GM21423 (cell line): Measurements from ENCODE around the gene GTF2H4.
A peak's percentile ranks its signal among the peaks of the same experiment; 100 is the strongest.
"Not testable (repeated sequence)": the region's sequence is repeated elsewhere in the genome, so short reads cannot be mapped to it uniquely, and the experiment has no call there.

Experiments used
- ATAC-seq: cut with Tn5 transposase; IDR thresholded peaks from one replicate; pipeline ENCODE4 v1.9.1; 2021; ENCODE audit warnings: mild to moderate bottlenecking, moderate library complexity; ENCODE audit not compliant: unreplicated experiment

GTF2H4 gene

GRCh38 chr6:30893666-30894065 is 14.3 kb upstream of the GTF2H4 start:
- ATAC-seq: no peak

GRCh38 chr6:30894381-30894780 is 13.6 kb upstream of the GTF2H4 start:
- no peak for ATAC-seq

DNA sequence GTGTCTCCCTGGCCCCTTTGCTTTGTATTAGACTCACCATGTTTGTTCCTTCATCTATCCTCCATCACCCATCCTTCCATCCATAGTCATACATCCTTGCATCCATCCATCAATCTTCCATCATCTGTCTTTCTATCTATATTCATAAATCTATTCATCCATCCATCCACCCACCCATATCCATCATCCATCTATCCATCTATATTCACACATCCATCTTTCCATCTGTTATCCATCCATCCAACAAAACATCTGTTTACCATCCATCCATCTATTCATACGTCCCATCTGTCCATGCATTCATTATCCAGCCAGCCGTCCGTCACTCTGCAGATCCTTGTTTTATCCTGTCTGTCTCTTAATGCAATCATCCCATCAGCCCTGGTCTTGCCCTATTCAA is 13.1 kb upstream of the GTF2H4 start:
- ATAC-seq: no peak

DNA sequence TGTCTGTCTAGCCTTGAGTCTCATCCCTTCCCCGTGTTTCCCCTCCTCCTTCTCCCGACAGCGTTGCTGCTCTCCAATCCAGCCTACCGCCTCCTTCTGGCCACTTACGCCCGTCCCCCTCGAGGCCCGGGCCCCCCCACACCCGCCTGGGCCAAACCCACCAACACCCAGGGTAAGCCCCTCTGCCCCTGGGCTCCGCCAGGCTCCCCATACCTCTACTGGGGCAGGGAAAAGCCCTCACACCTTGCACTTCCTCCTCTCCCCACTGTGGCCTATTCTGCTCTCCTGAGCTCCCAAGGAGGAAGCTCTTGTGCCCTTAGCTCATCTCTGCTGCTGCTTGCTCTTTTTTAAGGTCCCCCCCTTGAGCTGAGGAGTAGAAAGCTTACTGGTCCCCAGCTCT is 12.7 kb upstream of the GTF2H4 start:
- no peak for ATAC-seq

DNA sequence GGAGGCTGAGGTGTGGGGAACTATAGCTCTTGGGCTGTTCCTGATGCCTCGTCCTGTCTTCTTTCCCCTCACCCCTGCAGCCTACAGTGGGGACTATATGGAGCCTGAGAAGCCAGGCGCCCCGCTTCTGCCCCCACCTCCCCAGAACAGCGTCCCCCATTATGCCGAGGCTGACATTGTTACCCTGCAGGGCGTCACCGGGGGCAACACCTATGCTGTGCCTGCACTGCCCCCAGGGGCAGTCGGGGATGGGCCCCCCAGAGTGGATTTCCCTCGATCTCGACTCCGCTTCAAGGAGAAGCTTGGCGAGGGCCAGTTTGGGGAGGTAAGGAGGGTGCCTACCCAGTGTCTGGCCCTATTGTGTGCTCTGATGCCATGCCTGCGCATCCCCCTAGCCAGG is 11.5 kb upstream of the GTF2H4 start:
- no peak for ATAC-seq

DNA sequence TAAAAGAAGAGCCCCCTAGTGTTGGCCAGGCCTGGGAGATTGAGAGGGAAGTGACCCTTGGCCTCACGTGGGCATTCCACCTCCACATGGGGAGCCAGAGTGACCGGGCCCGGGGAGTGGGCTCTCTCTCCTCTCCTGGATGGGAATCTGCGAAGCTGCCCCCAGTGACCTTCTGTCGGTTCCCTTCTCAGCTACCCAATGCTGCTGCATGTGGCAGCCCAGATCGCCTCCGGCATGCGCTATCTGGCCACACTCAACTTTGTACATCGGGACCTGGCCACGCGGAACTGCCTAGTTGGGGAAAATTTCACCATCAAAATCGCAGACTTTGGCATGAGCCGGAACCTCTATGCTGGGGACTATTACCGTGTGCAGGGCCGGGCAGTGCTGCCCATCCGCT is 10.1 kb upstream of the GTF2H4 start:
- no peak for ATAC-seq

GRCh38 chr6:30898750-30899360 is 9.2 kb upstream of the GTF2H4 start:
- ATAC-seq: no peak

- no peak for ATAC-seq
Measured at GRCh38 chr6:30900863-30901417, 7.1 kb upstream of the GTF2H4 start.

DNA sequence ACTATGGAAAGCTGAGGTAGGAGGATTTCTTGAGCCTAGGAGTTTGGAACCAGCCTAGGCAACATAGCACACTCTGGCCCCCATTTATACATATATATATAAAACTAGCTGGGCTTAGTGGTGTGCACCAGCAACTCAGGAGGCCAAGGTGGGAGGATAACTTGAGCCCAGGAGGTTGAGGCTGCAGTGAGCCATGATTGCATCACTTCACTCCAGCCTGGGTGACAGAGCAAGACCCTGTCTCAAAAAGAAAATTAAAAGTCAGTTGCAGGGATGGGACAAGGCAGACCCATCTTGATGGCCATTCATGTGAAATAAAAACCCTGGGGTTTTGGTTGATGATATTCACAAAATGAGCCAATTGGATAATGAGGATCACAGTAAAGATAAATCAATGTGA is 6.6 kb upstream of the GTF2H4 start:
- ATAC-seq: no peak

DNA sequence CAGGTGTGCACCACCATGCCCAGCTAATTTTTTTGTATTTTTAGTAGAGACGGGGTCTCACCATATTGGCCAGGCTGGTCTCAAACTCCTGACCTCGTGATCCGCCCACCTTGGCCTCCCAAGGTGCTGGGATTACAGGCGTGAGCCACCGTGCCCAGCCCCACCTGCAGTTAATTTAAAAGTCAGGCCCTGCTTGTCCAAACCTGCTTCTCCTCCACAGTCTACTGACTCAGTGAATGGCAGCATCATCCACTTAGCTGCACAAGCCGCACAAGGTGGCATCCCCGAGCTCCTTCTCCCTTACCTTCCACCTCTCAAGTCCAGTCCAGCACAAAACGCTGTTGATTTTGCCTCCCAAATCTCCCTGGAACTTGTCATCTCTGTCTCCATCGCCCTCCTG is 5.8 kb upstream of the GTF2H4 start:
- not testable (repeated sequence) for ATAC-seq

GRCh38 chr6:30902709-30903108 is 5.3 kb upstream of the GTF2H4 start:
- ATAC-seq: no peak

DNA sequence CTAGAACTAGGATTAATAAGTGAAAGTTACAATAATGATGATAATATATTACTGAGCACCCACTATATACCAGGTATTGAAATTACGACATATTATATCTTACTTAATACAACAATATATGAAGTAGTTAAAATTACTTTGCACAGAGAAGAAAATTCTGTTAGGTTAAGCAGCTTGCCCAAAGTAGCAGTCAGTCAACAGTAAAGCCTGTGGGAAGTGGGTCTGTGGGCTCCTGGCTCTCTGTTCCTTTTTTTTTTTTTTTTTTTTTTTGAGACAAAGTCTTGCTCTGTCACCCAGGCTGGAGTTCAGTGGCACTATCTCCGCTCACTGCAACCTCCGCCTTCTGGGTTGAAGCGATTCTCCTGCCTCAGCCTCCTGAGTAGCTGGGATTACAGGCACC is 4.8 kb upstream of the GTF2H4 start:
- no peak for ATAC-seq

DNA sequence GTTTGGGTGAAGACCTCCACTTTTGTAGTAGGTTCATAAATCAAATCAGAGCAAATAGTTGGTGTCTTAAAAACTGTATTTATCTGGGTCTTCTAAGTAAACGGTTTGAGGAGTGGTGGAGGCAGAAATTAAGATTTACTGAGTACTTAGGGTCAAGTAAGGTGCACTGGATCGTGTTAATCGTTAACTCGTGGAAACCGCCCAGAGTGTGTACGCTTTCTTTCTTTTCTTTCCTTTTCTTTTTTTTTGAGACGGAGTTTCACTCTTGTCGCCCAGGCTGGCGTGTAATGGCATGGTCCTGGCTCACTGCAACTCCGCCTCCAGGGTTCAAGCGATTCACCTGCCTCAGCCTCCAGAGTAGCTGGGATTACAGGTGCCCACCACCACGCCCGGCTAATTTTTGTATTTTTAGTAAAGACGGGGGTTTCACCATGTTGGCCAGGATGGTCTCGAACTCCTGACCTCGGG is 683 bp upstream of the GTF2H4 start:
- not testable (repeated sequence) for ATAC-seq

DNA sequence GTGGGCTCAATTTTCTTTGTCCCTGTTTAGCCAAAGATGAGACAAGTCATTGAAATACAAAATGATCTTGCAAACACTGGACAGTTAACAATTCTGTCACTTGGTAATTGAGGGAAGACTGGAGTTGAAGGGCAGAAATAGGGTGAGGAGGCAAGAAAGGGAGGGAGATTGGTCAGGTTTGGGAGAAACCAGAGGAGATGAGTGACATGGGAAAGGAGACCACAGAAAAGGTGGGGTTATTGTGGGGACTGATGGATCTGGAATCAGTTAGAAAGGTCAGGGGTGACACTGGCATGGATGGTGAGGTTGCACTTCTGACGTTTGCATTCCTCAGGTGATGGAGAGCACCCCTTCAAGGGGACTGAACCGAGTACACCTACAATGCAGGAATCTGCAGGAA is 693 bp downstream of the GTF2H4 start:
- no peak for ATAC-seq

- not testable (repeated sequence) for ATAC-seq
Measured at GRCh38 chr6:30910473-30910872, 2.5 kb downstream of the GTF2H4 start.

GRCh38 chr6:30912746-30913520 is 4.9 kb downstream of the GTF2H4 start:
- no peak for ATAC-seq

GRCh38 chr6:30913721-30914075 is 5.7 kb downstream of the GTF2H4 start:
- ATAC-seq: peak; percentile 13

DNA sequence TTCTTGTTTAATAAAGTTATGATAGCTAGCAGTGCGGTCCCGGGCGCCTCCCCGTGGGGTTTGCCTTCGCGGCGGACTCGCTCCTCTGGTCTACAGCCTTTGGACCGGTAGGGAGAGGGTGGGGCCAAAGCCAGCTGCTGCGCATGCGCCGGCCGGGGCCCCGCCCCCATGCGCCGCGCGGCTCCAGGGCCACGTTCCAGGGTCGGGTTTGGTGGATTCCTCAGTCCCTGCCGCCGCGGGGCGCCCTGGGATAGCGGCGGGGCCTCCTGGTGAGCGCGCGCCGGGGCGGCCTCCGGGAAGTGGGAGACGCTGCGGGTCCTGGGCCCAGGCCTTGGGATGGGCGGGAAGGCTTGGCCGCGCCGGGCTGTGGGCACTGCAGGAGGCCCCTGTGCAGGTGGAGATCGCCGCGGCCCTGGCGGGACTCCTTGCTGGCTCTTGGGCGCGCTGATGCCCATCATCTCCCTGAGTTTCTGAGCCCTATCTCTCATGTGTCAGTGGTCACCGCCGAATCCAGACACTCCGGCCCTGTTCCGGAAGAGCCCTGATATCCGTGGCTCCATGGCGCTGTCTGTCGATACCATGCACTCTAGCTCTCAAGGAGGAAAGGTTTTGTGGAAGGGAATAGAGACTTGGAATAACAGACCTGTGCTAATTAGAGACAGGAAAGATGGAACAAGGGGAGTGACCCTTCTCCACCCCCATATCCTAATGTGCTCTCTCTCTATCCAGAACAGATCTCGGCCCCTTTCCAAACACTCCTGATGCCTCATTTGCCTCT is 6.3 kb downstream of the GTF2H4 start, which contains the start of gene VARS2:
TSS of gene VARS2 (plus strand) at position 163 of the 778 bp plus-strand sequence. CDS start at position 762, 599 bp downstream.
- ATAC-seq: peak; percentile 88

DNA sequence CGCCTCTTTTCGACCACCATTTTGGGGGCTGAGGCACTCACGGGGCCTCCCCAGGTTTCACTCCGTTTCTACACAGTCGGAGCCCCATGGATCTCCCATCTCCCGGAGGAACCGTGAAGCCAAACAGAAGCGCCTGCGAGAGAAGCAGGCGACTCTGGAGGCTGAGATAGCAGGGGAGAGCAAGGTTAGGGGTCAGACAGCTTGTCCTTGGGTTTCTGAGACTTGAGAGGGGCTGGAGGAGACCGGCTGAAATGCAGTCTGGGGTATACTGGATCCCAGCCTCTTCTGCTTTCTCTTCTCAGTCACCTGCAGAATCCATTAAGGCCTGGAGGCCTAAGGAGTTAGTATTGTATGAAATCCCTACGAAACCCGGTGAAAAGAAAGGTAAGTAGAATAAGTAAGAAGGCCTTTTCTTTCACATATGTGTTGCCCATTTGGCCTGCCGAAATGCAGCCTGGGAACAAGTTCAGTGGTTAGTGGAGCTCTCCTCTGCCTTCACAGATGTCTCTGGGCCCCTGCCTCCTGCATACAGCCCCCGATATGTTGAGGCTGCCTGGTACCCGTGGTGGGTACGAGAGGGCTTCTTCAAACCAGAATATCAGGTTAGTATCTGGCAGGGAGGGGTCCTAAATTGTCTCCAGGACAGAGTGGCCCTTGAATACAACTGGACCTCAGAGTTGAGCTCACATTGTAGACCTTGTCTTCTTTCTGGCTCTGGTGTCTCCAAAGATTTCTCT is 7.0 kb downstream of the GTF2H4 start:
- ATAC-seq: no peak

DNA sequence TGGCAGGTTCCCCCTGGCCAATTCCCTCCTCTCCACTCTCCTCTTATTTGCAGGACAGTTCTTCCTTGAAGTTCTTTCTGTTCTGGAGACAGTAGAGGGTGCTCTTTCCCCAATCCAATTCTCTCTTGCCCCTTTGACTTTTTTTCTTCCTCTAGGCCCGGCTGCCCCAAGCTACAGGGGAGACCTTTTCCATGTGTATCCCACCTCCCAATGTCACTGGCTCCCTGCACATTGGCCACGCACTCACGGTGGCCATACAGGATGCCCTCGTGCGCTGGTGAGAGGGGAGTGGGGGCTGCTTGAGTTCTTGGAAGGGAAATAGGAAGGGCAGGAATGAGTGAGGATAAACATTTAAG is 7.6 kb downstream of the GTF2H4 start:
- no peak for ATAC-seq

DNA sequence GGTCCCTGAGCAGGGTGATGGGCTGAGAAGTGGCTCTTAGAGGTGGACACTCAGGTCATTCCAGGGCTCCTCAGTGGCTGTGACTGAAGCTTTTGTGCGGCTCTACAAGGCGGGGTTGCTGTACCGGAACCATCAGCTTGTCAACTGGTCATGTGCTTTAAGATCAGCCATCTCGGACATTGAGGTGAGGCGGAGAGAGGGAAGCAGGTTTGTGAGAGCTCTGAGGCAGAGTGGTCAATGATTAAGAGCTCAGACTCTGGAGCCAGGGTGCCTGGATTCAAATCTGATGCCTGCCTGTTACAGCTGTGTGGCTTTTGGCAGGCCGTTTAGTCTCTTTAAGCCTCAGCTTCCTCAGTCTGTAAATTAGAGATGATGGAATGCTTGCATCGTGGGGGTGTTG is 9.0 kb downstream of the GTF2H4 start:
- ATAC-seq: no peak
